Spleen (tissue), 11 donors: ENCODE data around the gene CEP128. TPM values are rescaled to one million over a fixed set of nuclear protein-coding genes. Genes with fewer than 3 reads are reported as not detected.

Experiments
- DNase-seq: peaks from one replicate; pipeline ENCODE4 v3.0.0-alpha.2; 2020
- H3K27ac ChIP-seq, 8 donors: fragments of 200-600 bp; sonication (generic) in 7 of 8; 1 replicate in 4 of 8; 2 replicates in 4 of 8; pipeline versions ENCODE4 v1.5.0 to v1.8.0; 2016 to 2021; ENCODE audit warnings: inconsistent platforms in 4 of 8, mild to moderate bottlenecking in 4 of 8, moderate library complexity in 1 of 8
- H3K27me3 ChIP-seq, 7 donors: fragments of 200-600 bp; sonication (generic) in 6 of 7; replicated peaks in 1 of 7; 1 replicate in 4 of 7; 2 replicates in 3 of 7; pipeline versions ENCODE4 v1.5.0 to v1.8.0; 2016 to 2021; ENCODE audit warnings: inconsistent platforms in 3 of 7, mild to moderate bottlenecking in 1 of 7
- H3K36me3 ChIP-seq, 6 donors: fragments of 200-600 bp; sonication (generic) in 5 of 6; 1 replicate in 4 of 6; 2 replicates in 2 of 6; pipeline versions ENCODE4 v1.5.0 to v1.8.0; 2016 to 2021; ENCODE audit warnings: inconsistent platforms in 2 of 6
- H3K4me1 ChIP-seq, 6 donors: fragments of 200-600 bp; sonication (generic) in 5 of 6; 1 replicate in 3 of 6; 2 replicates in 3 of 6; pipeline versions ENCODE4 v1.5.0 to v1.8.0; 2016 to 2021; ENCODE audit warnings: inconsistent platforms in 3 of 6
- H3K4me3 ChIP-seq, 8 donors: fragments of 200-600 bp; sonication (generic) in 7 of 8; 1 replicate in 4 of 8; 2 replicates in 4 of 8; pipeline versions ENCODE4 v1.5.0 to v1.8.0; 2016 to 2021; ENCODE audit warnings: inconsistent platforms in 4 of 8, mild to moderate bottlenecking in 4 of 8, moderate library complexity in 2 of 8
- H3K9me3 ChIP-seq, 8 donors: fragments of 200-600 bp; sonication (generic) in 7 of 8; 1 replicate in 4 of 8; 2 replicates in 4 of 8; pipeline versions ENCODE4 v1.5.0 to v1.8.0; 2016 to 2021; ENCODE audit warnings: inconsistent platforms in 4 of 8
- CTCF ChIP-seq, 11 experiments: fragments of 200-600 bp in 7 of 11; fragments of 450-650 bp in 4 of 11; sonication (generic) in 4 of 11; IDR thresholded peaks in 8 of 11; conservative IDR thresholded peaks in 3 of 11; 1 replicate in 7 of 11; 2 replicates in 4 of 11; pipeline versions ENCODE4 v1.4.0 to v1.8.0; 2016 to 2021; ENCODE audit warnings: antibody characterized with exemption in 11 of 11, inconsistent platforms in 4 of 11, mild to moderate bottlenecking in 1 of 11
- POLR2A ChIP-seq, 3 donors: fragments of 450-650 bp; IDR thresholded peaks; one replicate each; pipeline ENCODE4 v1.5.1; 2017; ENCODE audit warnings: antibody characterized with exemption in 3 of 3, mild to moderate bottlenecking in 1 of 3
- POLR2AphosphoS5 ChIP-seq, 3 donors: sonication (generic); formaldehyde crosslinking; IDR thresholded peaks; one replicate each; pipeline ENCODE4 v1.5.1; 2017; ENCODE audit warnings: antibody characterized with exemption in 3 of 3
- WGBS, 5 donors: extraction: QIAGEN DNeasy Blood & Tissue Kit in 3 of 5; methylation state at CpG; one replicate each; pipeline versions ENCODE4 v1.1.5 to v1.1.7; 2013 to 2018; 5-methylcytosine and 5-hydroxymethylcytosine counted together
- intact Hi-C: fragments of 100-400 bp; cut with DNase I; formaldehyde crosslinking; loops from one replicate; pipeline ENCODE4 v1.15.0; 2023; ENCODE audit warnings: low total_unique reads
- polyA plus RNA-seq, 3 donors: library from polyadenylated mRNA; stranded (reverse); fragments of 200-250 nt; gene quantifications; one replicate each; pipeline ENCODE4 v1.2.1, GENCODE V29; 2013
- total RNA-seq, 7 donors: library from RNA; depleted of rRNA in 3 of 7; stranded (reverse); fragments of >200 nt in 3 of 7; fragmentation: NEBNext Ultra II Directional in 4 of 7; extraction: Animal tissue kit (Norgen Biotek cat#: 25700) in 4 of 7; gene quantifications; one replicate each; pipeline versions ENCODE4 v1.1.0 to v1.2.1, GENCODE V29; 2016 to 2021
- donor health status: healthy with polysubstance abuse.
- donor health status: DM: no; HTN: no; CAD: no; lungs with moderate emphysema.
- donor health status: DM: no; HTN: no; CAD: no.
- donor health status: Bipolar disorder and iron deficiency.
- donor health status: healthy.
- donor health status: DM: no; HTN: no; CAD: no.
- donor health status: DM: yes; HTN: yes; CAD: no.

The CEP128 gene
- total and polyA plus RNA-seq, 10 donors = 1.5 to 34.2 (median 15.7) TPM

- DNase-seq = no peak
- Histone ChIP-seq H3K9me3 (no peaks in the 10 kb centered on the region), H3K4me1 (no peaks in the 10 kb centered on the region), H3K4me3 (no peak overlapping the region), H3K27me3 (no peaks in the 10 kb centered on the region), H3K27ac (no peak overlapping the region), H3K36me3 (no peaks in the 10 kb centered on the region)
- WGBS, 5 donors = 92 to 100% (median 95%) methylated on average over 1 of the region's 1 CpG
- intact Hi-C loops = no loop called here
- no peak for TF ChIP-seq CTCF (IDR thresholded peaks at IDR 0.05 in 8 of 11, conservative IDR thresholded peaks at IDR 0.05 in 3 of 11)
- TF ChIP-seq POLR2A (IDR thresholded peaks at IDR 0.05) = no peak
- TF ChIP-seq POLR2AphosphoS5 (IDR thresholded peaks at IDR 0.05) = no peak
These were observed 236.1 kb downstream of the CEP128 start for GRCh38 chr14:80705241-80705980.

GRCh38 chr14:80700601-80701000 lies 240.9 kb downstream of the CEP128 start:
- Histone ChIP-seq H3K9me3 (no peaks in the 10 kb centered on the region), H3K27me3 (no peaks in the 10 kb centered on the region), H3K4me1 (no peaks in the 10 kb centered on the region), H3K4me3 (no peak overlapping the region), H3K27ac (no peak overlapping the region), H3K36me3 (no peaks in the 10 kb centered on the region)
- no peak for TF ChIP-seq POLR2AphosphoS5 (IDR thresholded peaks at IDR 0.05)
- no peak for TF ChIP-seq CTCF (IDR thresholded peaks at IDR 0.05 in 8 of 11, conservative IDR thresholded peaks at IDR 0.05 in 3 of 11)
- DNase-seq = no peak
- intact Hi-C loops = no loop called here
- 94 to 100% (median 98%) methylated on average over 1 of the region's 1 CpG for WGBS, 5 donors

DNA sequence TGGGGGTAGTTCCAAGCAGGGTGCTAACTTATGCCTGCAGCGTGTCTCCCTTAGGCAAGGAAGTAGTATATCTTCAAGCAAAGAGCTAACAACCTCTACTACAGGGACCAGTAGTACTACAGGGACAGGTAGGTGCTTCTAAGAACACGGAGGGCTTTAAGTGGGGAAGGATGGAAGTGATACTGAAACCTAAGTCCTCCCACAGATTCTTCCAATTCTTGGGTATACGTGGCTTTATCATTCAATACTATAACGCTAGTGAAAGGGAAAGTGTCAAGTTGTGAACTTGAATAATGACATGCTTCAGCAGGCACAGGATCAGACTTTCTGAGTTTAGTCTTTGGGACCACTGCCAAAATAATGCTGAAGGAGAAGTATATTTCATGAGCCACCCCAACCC lies 241.7 kb downstream of the CEP128 start:
- H3K4me3 ChIP-seq = no peak overlapping the region
- no peaks in the 10 kb centered on the region for H3K4me1 ChIP-seq
- WGBS, 5 donors = 75 to 81% (median 79%) methylated on average over 4 of the region's 4 CpGs
- no peaks in the 10 kb centered on the region for H3K9me3 ChIP-seq
- no peak for TF ChIP-seq POLR2A (IDR thresholded peaks at IDR 0.05)
- no peak for TF ChIP-seq POLR2AphosphoS5 (IDR thresholded peaks at IDR 0.05)
- no peak for TF ChIP-seq CTCF (IDR thresholded peaks at IDR 0.05 in 8 of 11, conservative IDR thresholded peaks at IDR 0.05 in 3 of 11)
- H3K27me3 ChIP-seq = no peaks in the 10 kb centered on the region
- no peaks in the 10 kb centered on the region for H3K36me3 ChIP-seq
- intact Hi-C loops = no loop called here
- DNase-seq = no peak
- H3K27ac ChIP-seq = no peak overlapping the region

- Histone ChIP-seq H3K9me3 (no peaks in the 10 kb centered on the region), H3K4me3 (no peak overlapping the region), H3K36me3 (no peaks in the 10 kb centered on the region), H3K4me1 (no peaks in the 10 kb centered on the region), H3K27ac (no peak overlapping the region), H3K27me3 (no peaks in the 10 kb centered on the region)
- 91 to 97% (median 94%) methylated on average over 6 of the region's 6 CpGs for WGBS, 5 donors
- intact Hi-C loops = no loop called here
- TF ChIP-seq POLR2AphosphoS5 (IDR thresholded peaks at IDR 0.05) (no peak), CTCF (IDR thresholded peaks at IDR 0.05 in 8 of 11, conservative IDR thresholded peaks at IDR 0.05 in 3 of 11) (no peak), POLR2A (IDR thresholded peaks at IDR 0.05) (no peak)
- no peak for DNase-seq
These were observed 242.6 kb downstream of the CEP128 start for GRCh38 chr14:80698974-80699373.
